Body of pancreas (tissue), 4 donors: Measurements from ENCODE around the gene CPZ.

Experiments
- CTCF ChIP-seq, 7 experiments: fragments of 450-650 bp in 4 of 7; fragments of 200-600 bp in 3 of 7; sonication (generic) in 3 of 7; IDR thresholded peaks; one replicate each; pipeline ENCODE4 v1.5.1; 2016 to 2019; ENCODE audit warnings: antibody characterized with exemption in 7 of 7
- POLR2A ChIP-seq, 3 donors: fragments of 450-650 bp; IDR thresholded peaks; one replicate each; pipeline ENCODE4 v1.6.1; 2016; ENCODE audit warnings: antibody characterized with exemption in 3 of 3, mild to moderate bottlenecking in 2 of 3

DNA sequence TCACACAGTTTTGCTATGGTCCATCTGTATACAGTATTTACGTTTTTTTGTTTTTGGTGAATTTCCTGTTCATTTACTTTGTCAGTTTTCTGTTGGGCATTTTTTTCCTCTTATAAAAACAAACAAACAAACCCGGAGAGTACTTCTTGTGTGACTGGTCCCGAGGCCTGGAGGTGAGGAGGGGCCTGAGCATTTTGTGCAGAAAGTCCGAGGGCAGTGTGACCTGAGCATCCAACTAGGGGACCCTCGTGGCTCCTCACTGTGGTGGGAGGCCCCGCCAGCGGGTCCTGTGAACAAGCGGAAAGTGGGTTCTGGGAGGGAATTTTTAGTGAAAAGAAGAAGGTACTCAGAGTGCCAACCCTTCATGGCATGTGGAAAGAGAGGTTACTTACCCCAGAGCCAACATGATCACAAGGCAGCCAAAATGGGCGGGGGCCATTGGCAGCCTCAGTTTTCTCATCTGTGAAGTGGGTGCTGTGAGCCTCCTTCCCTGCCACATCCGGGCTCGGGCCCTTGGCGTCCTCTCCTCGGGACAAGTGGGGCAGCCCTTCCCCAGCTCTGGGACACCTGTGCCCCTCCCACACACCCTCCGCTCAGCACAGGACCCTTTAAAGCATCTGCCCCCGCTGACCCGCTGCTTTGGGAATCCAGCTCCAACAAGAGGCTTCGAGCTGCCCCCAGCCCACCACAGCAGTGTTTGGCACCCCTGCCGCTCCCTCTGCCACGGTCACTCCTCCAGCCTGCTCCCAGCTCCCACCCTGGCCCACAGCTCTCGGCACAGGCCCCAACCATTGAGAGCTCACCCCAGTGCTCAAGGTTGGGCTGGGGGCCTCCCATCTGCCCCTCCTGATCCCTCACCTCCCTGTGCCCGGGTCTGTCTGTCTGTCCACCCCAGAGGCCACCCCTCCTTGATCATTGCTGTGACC lies 35.2 kb upstream of the CPZ start:
- TF ChIP-seq CTCF (IDR thresholded peaks at IDR 0.05): no peak
- TF ChIP-seq POLR2A (IDR thresholded peaks at IDR 0.05): no peak
